NCI-H2107 treated with DMSO at 0.1 percent for 48 hours (cell line): ENCODE measurements around the gene ZNF423.

ENCODE experiments used
- DNase-seq: peaks from one replicate; lab custom pipeline; 2025; ENCODE audit not compliant: unreplicated experiment; lab: John Stamatoyannopoulos, UW

ZNF423 gene

DNA sequence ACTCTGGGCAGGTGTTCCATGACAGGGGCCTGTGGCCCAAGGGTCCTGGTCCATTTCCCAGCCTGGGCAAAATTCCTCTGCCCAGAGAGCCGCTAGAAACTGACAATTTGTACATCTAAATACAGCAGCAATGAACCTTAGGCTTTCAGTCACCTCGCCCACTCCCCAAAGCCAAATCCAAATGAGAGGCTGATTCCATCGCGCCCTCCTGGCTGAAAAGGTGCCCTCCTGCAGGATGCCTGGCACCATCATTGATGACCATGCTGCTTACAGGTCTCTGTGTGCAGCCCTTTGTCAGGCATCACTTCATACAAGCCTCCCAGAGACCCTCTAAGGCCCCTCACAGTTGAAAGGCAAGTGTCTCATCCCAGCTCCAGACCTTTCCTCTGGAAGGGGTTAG lies 367.6 kb downstream of the ZNF423 start:
- no peak for DNase-seq

DNA sequence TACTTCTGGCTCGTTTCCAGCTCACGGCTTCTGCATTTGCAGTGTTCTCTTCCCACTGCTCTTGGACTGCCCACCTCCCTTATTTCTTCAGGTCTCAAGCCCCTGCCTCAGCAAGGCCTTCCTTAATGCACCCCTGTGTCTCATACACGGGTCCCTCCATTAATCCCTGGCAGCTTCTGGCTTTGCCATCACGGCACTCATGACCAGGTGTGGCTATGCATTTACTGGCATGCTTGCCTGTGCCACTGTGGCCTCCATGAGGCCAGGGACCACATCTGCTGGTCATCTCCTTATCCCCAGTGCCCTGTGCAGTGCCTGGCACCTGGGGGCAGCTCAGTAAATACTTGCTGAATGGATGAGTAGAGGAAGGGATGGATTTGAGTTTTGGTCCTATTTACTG lies 368.2 kb downstream of the ZNF423 start:
- no peak for DNase-seq

DNA sequence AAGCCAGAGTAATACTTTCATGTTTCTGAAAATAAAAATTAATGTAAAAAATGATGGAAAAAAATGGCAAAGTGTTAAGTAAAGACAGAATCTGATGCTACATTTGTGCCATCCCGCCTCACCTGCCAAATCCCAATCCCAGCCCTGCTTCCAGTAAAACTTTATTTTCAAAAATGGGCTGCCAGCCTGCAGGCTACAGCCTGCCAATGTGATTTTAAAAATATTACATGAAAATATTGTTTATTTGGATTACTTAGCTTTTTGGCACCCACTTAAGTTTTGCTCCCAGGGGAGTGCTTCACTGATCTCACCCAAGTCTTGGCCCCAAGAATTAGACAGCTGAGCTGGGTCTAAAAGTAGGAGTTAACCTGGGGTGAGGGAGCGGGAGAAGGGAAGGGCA lies 369.5 kb downstream of the ZNF423 start:
- no peak for DNase-seq

DNA sequence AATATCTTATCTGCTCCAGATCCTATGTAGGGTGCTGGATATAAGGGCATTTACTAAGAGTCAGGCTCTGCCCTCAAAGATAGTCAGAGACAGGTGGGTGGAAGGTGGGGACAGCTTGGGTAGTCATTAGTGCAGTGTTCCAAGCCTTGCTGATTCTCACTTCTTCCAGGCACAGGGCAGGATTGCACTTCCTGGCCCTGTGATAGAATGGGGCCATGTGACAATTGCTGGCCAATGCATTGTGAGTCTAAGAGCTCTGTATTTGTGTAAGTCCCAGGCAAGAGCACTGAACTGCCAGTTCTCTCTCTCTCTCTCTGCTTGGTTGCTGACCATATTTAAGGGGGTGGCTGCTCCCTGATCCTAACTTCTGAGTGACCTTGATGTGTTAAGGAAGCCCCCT lies 370.2 kb downstream of the ZNF423 start:
- no peak for DNase-seq

DNA sequence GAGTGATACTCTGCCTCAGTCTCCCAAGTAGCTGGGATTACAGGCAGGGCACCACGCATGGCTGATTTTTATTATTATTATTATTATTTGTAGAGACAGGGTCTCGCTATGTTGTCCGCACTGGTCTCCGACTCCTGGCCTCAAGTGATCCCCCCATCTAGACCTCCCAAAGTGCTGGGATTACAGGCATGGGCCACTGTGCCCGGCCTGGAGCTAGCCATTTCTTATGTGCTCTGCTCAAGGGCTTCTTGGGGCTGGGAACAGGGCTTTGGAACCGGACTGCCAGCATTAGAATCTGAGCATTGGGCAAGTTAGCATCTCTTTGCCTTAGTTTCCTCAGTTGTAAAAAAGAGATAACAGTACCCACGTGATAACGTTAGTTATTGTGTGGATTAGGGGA lies 371.0 kb downstream of the ZNF423 start:
- no peak for DNase-seq

DNA sequence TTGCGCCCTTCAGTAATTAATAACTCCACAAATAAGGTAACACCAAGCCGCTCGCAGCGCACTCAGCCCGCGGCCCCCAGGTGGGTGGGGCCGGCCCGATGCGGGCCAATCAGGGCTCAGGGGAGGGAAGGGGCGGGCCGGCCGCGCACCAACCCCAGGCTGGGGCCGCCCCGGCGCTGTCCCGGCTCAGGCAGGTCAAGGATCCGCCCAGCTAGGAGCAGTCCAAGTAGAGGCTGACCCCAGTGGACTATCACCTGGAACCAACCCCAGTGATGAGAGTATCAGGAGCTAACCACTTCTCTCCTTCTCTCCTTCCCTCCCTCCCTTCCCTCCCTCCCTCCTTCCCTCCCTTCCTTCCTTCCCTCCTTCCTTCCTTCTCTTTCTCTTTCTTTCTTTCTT lies 371.5 kb downstream of the ZNF423 start:
- DNase-seq, result no peak

DNA sequence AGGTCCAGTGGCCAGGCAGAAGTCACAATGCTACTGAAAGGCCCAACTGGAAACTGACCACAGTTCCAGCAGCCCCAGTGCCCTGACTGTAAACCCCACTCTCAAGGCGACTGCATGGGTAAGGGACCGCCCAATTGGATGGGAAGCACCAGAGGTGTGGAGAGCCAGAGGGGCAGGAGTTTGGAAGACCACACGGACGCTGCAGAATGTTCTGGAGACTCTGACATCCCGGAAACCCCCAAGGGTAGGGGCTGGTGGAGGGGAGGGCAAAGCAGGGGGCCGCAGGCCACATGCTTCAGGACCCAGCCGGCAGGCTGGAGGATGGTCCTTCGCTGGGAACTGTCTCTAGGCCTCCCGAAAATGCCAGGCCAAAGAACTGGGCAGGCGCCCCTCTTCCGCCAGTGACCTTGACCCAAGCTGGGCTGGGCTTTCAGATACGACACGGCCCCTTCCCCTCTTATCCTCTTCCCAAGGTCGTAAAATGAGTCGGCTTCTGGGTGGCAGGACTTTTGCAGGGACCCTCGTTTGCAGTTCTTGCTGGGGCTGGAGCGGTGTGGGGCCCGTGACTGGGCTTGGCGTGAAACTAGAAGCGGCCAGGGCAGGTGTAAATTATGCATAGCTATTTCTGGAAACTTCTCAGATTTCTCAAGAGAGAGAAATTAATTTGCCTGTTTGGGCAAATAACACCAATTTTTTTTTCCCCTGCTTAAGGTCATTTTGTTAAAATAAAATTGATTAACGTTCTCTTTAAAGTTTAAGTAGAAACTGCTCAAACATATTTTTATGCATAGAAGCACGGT lies 372.1 kb downstream of the ZNF423 start:
- no peak for DNase-seq

DNA sequence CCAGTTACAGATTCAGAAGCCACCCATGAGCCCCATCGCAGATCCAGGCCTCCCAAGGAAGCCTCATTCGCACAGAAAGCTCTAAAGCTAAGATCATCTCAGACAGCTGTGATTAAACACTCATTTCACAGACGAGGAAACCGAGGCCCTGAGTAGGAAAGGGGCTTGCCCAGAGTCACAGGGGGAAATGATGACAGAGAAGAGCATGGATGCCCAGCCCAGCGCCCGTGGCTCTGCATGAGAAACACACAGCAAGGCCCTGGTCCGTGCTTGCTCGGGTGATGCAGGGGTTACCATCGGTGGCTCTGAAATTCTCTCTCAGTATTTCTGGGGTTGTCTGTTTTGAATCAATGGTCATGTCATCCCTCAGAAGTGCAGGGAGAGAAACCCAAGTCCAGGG lies 372.7 kb downstream of the ZNF423 start:
- no peak for DNase-seq

DNA sequence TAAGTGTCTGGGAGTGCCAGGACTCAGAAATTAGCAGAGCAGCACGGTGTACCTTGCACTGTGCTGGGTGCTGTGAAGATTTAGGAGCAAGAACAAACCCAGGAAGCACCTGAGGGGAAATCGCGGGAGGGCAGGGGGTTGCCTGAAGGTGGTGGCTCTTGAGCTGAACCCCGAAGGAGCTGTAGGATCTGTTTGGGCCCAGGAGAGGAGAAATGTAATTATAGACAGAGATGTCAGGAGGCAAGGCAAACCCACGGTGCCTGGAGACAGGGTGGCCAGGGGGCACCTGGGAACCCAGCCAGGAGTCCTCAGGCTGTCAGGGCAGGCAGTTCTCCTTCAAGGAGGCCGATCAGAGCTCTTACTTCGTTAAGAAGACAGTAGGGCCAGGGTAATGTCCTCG lies 373.2 kb downstream of the ZNF423 start:
- no peak for DNase-seq

DNA sequence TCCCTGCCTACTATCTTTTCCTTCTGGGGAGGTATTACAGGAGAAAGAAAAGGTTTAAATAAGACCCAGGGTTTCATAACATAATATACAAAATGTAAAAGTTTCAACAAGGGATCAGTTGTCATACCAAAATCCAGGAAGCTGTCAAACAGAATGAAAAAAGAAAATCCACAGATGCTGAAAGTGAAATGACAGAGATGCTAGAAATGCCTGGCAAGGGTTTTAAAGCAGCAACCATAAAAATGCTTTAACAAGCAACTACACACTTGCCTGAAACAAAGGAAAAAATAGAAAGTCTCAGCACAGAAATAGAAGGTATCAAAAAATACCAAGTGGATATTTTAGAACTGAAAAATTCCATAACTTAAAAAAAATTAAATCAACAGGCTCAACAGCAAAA lies 377.3 kb downstream of the ZNF423 start:
- no peak for DNase-seq

DNA sequence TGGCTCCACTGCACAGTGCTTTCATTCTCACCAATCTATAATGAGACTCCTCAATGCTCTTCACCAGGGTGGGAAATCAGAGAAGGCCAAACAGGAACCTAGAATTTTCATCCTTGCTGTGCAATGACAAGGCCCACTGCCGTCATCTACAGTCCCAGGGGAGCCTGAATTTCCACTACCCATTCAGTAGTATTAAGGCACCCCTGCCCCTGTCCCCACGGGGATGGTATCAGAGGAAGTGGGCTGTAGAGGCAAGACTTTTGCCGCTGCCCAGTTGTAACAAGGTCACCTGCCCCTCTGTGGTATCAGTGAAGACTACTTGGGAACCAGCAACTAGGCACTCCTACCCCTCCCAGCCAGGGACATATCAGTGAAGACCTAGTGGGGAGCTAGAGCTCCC lies 377.8 kb downstream of the ZNF423 start:
- DNase-seq, result no peak

DNA sequence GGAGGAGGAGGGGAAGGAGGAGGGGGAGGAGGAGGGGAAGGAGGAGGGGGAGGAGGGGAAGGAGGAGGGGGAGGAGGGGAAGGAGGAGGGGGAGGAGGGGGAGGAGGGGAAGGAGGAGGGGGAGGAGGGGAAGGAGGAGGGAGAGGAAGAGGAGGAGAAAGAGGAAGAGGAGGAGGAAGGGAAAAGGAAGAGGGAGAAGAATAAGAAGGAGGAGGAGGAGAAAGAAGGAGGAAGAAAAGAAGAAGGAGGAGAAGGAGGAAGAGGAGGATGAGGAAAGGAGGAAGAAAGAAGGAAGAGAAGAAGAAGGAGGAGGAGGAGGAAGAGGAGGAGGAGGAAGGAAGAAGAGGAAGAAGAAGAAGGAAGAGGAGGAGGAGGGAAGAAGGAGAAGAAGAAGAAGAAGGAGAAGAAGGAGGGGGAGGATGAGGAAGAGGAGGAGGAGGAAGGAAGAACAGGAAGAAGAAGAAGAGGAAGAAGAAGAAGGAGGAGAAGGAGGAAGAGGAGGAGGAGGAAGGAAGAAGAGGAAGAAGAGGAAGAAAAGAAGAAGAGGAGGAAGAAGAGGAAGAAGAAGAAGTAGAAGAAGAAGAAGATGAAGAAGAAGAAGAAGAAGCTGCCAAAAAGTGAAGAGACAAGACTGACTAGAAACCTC lies 378.5 kb downstream of the ZNF423 start:
- no peak for DNase-seq

DNA sequence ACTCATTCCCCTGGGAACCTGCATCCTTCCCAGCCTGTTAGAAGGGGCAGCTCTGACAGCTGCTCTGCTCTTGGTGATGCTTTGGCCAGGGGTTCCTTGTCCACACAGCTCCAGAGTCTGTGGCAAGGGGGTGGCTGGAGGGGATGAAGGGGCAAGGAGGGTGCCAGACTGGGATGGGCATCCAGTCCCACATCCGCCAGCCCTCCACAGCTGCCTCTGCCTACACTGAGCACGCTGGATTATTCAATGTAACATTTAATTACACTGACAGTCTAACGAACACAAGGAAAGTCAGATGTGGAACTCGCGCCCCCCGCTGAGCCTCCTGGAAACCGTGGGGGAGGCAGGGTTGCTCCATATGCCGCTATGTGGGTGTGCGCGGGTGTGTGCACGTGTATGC lies 381.2 kb downstream of the ZNF423 start:
- DNase-seq, result no peak

DNA sequence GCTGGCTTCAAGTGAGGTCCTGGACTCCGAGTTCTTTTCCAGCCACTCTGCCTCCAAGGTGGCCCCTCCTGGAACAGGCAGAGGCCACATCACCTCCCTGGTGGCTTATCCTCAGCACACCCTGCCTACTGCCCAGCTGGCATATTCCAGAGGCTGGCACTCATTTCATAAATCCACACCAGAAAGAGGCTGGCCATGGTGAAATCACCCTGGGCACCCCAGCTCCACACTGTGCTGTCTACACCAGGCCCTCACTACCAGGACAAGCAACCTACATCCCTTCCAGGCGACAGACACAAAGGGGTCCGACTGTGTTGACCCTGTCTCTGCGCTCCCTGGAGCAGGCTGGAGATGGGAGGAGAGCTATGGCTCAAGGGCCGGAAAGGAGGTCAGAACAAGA lies 382.1 kb downstream of the ZNF423 start:
- no peak for DNase-seq

DNA sequence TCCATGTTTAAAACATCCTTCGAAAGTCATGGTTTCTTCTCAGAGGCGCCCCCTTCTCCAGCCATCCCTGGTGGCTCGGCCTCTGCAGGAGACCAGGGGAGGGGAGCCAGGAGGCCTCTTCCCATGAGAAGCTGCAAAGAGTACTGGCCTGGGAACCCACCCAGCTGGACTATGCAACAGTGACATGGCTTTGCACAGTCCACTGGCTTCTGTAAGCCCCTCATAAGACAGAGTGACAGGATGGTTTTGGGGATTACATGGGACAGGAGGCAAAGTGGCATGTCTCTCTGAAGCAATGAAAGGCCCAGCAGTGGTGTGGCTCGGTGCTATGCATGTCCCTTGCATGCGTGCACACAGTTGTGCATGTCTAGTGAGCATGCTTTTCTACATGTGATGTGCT lies 382.8 kb downstream of the ZNF423 start:
- DNase-seq, result no peak

DNA sequence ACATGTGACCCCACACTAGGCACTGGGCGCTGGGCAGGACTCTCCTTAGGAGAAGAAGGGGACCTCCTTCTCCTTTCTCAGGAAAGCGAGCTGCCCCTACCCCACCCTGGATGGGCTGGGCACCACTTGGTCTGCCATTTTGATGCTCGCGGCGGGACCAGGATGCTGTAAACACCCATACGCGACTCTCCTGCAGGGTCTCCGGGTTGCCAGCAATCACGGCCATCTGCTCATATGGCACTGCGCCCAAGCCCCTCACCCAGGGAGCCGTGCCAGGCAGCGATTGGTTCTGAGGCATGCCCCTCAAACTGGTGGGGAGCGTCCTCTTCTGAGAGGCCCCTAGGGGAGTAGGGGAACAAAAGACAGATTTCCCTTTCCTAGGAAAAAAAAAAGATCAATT lies 383.3 kb downstream of the ZNF423 start:
- DNase-seq, result no peak

DNA sequence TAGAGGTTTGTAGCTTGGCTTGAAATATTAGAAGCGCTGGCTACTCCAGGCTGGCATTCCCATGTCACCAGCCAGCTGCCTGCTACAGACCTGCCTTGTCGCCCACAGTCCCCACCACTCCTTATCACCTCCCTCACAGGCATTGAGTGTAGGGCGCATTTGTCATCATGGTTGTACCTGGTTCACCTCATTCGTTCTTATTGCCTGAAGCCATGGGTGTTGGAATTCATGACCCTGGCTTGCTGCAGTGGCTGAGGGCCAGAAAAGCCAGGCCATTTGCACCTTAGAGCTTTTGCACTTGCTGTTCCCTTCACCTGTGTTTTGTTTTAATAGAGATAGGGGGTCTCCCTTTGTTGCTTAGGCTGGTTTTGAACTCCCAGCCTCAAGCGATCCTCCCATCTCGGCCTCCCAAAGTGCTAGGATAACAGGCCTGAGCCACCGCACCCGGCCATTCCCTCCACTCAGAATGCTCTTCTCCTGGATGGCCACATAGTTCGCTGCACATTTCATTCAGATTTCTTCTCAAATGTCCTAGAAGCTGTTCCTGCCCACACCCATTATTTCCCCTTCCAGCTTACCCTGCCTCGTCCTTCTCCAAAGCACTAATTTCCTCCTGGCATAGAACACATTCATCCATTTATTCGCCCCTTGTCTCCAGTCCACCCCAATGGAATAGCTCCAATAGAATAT lies 384.7 kb downstream of the ZNF423 start:
- DNase-seq, result no peak

DNA sequence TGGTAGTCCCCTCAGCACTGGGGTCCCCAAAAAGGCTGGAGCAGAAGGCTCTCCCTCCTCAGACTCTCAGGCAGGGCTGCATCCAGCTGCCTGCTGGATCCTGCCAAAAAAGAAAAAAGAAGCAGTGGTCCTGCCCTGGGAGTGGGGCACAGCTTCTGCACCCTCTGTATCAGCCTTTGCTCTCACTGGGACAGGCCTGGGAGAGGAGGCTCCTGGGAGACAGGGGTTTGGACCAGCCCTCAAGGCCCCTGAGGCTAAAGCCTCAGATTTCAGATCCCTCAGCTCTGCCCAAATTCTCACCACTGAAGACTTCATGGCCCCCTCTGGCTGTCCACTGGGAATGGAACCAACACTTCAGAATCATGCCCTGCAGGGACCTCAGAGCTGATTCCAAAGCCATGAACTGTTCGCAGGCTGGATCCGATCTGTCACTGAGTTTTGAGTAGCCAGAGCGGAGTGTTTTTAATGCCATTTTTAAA lies 385.4 kb downstream of the ZNF423 start:
- no peak for DNase-seq

DNA sequence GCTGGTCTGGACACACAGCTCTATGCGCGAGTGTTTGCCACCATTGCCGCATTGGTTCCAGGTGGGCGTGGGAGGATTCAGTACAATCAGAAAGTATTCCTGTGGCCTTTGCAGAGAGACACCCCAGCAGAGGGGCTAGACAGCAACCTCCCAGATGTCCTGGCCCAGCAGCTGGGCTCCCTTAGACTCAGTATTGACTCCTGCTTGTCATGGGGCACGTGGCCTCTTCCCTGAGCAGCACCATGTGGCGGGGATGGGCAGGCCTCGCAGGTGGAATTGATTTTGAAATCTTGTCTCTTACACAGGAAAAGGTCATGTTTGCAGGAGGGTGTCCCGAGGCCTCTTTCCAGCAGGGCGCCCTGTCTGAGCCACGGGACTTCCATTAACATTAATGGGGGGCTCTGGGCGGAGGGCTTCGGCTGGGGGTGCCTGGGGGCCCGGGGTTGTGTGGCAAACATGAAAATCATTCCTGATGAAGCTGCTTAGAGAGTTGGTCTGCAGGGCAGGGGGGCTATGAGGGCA lies 385.9 kb downstream of the ZNF423 start:
- no peak for DNase-seq

DNA sequence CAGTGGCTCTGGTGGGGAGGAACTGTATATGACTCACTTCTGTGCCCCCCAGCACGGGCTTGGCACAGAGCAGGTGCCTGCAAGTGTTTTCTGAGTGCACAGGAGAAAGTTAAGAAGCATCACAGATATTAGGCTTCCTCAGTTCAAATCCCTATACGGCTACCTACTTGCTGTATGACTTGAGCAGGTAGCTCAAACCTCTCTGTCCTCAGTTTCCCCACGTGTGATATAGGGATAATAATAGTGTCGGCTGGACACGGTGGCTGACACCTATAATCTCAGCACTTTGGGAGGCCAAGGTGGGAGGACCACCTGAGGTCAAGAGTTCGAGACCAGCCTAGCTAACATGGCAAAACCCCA lies 386.6 kb downstream of the ZNF423 start:
- no peak for DNase-seq

DNA sequence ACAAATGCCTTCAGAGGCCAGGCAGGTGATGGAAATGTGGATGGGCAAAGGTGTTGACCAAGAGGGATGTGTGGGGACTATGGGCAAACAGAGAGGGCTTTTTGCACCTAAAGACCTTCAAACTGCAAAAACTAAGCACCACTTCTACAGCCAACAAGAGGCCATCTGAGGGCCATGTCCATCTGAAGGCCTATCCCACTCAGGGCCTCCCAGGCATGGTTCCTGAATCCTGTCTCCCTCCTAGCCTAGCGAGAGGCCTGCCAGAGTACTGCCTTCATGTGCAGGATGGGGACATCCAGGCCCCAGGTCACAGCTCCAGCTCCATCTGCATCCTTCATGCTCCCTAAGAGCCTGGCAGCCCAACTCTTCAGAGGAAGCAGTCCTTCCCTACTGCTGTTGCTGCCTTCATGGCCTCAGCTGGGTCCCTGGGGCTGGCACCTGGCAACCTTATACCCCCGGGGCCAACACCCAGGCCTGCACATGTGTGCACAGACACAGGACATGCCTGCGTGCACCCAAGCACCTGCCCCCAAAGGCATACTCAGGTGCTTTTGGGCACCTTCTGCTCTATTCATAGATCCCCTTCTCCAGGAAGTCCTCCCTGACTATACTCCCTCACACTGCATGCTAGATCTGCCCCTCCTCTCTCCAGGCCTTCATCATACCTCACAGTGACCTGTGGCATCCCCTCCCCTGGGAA lies 387.2 kb downstream of the ZNF423 start:
- DNase-seq, result no peak
